HG02678 (cell line): Measurements from ENCODE around the gene CNOT3.
A peak's percentile ranks its signal among the peaks of the same experiment; 100 is the strongest.

ENCODE experiments used
- ATAC-seq: cut with Tn5 transposase; IDR thresholded peaks from one replicate; pipeline ENCODE4 v1.9.1; 2021; ENCODE audit warnings: mild to moderate bottlenecking, moderate library complexity; ENCODE audit not compliant: unreplicated experiment

The CNOT3 gene

GRCh38 chr19:54115109-54116063, 22.2 kb upstream of the CNOT3 start, which contains the start of the genes PRPF31 and TFPT:
Gene PRPF31, plus strand, starts transcription at chr19:54115754. Its CDS starts 2,525 bp downstream, at chr19:54118279.
Gene TFPT, minus strand, starts transcription at chr19:54115657. Its CDS starts 388 bp downstream, at chr19:54115269.
- peak; percentile 85 for ATAC-seq

- no peak for ATAC-seq
These were observed 16.3 kb upstream of the CNOT3 start for GRCh38 chr19:54121259-54121658.

- ATAC-seq: no peak
These were observed 13.9 kb upstream of the CNOT3 start for GRCh38 chr19:54123682-54124081.

- ATAC-seq: no peak
These were observed 13.2 kb upstream of the CNOT3 start for GRCh38 chr19:54124393-54124792.

- no peak for ATAC-seq
These were observed 11.8 kb upstream of the CNOT3 start for GRCh38 chr19:54125713-54126112.

- ATAC-seq: no peak
These were observed 9.7 kb upstream of the CNOT3 start for GRCh38 chr19:54127688-54128440.

- ATAC-seq: no peak
These were observed 9.2 kb upstream of the CNOT3 start for GRCh38 chr19:54128441-54128725.

- ATAC-seq: no peak
These were observed 8.6 kb upstream of the CNOT3 start for GRCh38 chr19:54128796-54129616.

GRCh38 chr19:54129617-54129996, 8.0 kb upstream of the CNOT3 start:
- ATAC-seq: no peak

GRCh38 chr19:54133312-54133956, 4.1 kb upstream of the CNOT3 start:
- ATAC-seq: no peak

GRCh38 chr19:54133957-54134590, 3.5 kb upstream of the CNOT3 start:
- no peak for ATAC-seq

GRCh38 chr19:54136086-54136863, 1.3 kb upstream of the CNOT3 start:
- no peak for ATAC-seq

- ATAC-seq: peak; percentile 76
These were observed 481 bp upstream of the CNOT3 start for GRCh38 chr19:54136864-54137698.

GRCh38 chr19:54138489-54139256, 1.1 kb downstream of the CNOT3 start:
- no peak for ATAC-seq

GRCh38 chr19:54141356-54141755, 3.8 kb downstream of the CNOT3 start:
- no peak for ATAC-seq

GRCh38 chr19:54142166-54142780, 4.7 kb downstream of the CNOT3 start:
- no peak for ATAC-seq

GRCh38 chr19:54145541-54146158, 8.1 kb downstream of the CNOT3 start:
- ATAC-seq: no peak
